BE2C (cell line): ENCODE data around the gene C11orf16.
A peak's percentile ranks its signal among the peaks of the same experiment; 100 is the strongest.

Experiments used
- DNase-seq: peaks from one replicate; pipeline ENCODE4 v3.0.0-alpha.2; 2020
- H3K27me3 ChIP-seq: fragments of 250-450 bp; sonication (Bioruptor Pico); 2 replicates; pipeline ENCODE4 v1.5.1; 2020; ENCODE audit warnings: mild to moderate bottlenecking
- H3K36me3 ChIP-seq: fragments of 250-450 bp; sonication (Bioruptor Pico); 2 replicates; pipeline ENCODE4 v1.5.1; 2020; ENCODE audit warnings: mild to moderate bottlenecking
- H3K4me1 ChIP-seq: fragments of 250-450 bp; sonication (Bioruptor Pico); 2 replicates; pipeline ENCODE4 v1.5.1; 2020
- H3K4me3 ChIP-seq: 2 replicates; pipeline ENCODE4 v1.5.1; 2011; ENCODE audit warnings: low read depth, low read length
- H3K9me3 ChIP-seq: fragments of 250-450 bp; sonication (Bioruptor Pico); 2 replicates; pipeline ENCODE4 v1.5.1; 2020
- TF ChIP-seq, protein P1 (sequence below): IDR thresholded peaks from 2 replicates; pipeline ENCODE4 v1.5.1; 2012; ENCODE audit warnings: mild to moderate bottlenecking, low read depth, low read length

Gene C11orf16

DNA sequence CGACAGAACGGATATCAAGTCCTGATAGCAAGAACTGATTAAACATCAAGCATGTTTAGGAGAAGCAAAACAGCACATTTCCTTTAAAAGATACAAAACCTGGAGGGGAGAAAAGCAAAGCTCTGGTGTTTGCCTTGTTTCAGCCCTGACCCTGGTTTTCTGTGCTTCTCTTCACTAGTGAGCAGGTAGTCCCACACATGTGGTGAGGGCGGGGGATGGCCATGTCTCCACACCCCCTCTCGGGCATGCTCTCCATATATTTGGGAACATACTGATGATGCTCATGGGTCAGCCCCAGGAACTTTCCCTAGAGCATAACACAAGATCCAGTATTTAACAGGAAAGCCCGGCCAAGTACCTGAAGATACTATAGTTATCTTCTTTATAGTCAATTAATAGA lies 10.1 kb downstream of the C11orf16 start:
- Histone ChIP-seq H3K4me1 (no peaks in the 10 kb centered on the region), H3K36me3 (no peaks in the 10 kb centered on the region; the same call in 1 of the 2 replicates), H3K27me3 (no peaks in the 10 kb centered on the region), H3K4me3 (no peak overlapping the region), H3K9me3 (no peaks in the 10 kb centered on the region)
- no peak for DNase-seq
- TF ChIP-seq, protein P1, sequence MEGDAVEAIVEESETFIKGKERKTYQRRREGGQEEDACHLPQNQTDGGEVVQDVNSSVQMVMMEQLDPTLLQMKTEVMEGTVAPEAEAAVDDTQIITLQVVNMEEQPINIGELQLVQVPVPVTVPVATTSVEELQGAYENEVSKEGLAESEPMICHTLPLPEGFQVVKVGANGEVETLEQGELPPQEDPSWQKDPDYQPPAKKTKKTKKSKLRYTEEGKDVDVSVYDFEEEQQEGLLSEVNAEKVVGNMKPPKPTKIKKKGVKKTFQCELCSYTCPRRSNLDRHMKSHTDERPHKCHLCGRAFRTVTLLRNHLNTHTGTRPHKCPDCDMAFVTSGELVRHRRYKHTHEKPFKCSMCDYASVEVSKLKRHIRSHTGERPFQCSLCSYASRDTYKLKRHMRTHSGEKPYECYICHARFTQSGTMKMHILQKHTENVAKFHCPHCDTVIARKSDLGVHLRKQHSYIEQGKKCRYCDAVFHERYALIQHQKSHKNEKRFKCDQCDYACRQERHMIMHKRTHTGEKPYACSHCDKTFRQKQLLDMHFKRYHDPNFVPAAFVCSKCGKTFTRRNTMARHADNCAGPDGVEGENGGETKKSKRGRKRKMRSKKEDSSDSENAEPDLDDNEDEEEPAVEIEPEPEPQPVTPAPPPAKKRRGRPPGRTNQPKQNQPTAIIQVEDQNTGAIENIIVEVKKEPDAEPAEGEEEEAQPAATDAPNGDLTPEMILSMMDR: no peak

DNA sequence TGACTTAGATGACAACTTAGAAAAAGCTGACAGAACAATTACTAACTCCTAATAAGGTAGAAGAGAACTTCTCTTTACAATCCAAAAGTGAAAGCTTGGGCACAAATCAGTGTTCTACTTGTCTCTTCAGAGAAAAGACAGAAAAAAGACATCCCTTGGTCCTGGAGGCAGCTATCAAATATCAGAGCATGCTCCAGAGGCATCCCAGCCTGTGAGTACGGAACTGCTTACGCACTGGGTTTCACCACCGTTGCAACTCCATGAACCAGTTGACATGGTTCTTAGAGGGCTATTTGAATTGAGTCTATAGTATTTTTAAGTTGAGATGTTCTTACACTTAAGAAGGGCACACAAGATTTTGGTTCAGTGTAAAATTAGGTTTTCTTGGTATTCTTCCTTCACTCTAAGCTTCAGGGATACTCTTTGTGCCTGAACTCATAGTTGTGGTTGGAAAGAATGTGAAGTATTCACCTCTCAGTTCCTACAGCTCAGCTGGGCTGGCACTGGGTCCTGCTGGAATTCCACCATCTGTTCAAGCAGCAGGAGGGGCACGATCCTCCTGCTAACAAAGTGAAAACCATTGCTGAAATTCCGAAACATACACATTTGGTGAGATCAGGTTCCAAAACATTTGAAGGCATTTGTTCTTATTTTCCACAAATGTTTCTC lies 15.5 kb downstream of the C11orf16 start:
- TF ChIP-seq, protein P1: no peak
- Histone ChIP-seq H3K9me3 (no peaks in the 10 kb centered on the region), H3K4me1 (no peaks in the 10 kb centered on the region; the same call in 1 of the 2 replicates), H3K36me3 (no peaks in the 10 kb centered on the region; the same call in 1 of the 2 replicates), H3K27me3 (no peaks in the 10 kb centered on the region), H3K4me3 (no peak overlapping the region)
- DNase-seq: no peak

DNA sequence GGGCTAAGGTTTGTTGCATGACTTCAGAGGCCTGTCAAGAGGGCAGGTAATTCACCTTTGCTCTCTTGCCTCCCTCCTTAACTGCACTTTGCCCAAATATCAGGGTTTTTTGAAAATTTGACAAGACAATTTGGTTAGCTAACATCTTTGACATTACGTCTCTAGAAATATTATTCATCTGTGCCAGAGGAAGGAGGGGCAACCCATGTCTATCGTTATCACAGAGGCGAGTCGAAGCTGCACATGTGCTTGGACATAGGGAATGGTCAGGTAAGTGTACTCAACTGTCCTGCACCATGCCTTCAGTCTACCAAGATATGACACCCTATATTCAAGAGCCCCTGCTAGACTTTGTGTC lies 18.1 kb downstream of the C11orf16 start:
- Histone ChIP-seq H3K4me3 (no peak overlapping the region), H3K4me1 (no peaks in the 10 kb centered on the region; the same call in 1 of the 2 replicates), H3K36me3 (no peaks in the 10 kb centered on the region; the same call in 1 of the 2 replicates), H3K27me3 (no peaks in the 10 kb centered on the region), H3K9me3 (no peaks in the 10 kb centered on the region)
- DNase-seq: no peak
- TF ChIP-seq, protein P1: no peak

DNA sequence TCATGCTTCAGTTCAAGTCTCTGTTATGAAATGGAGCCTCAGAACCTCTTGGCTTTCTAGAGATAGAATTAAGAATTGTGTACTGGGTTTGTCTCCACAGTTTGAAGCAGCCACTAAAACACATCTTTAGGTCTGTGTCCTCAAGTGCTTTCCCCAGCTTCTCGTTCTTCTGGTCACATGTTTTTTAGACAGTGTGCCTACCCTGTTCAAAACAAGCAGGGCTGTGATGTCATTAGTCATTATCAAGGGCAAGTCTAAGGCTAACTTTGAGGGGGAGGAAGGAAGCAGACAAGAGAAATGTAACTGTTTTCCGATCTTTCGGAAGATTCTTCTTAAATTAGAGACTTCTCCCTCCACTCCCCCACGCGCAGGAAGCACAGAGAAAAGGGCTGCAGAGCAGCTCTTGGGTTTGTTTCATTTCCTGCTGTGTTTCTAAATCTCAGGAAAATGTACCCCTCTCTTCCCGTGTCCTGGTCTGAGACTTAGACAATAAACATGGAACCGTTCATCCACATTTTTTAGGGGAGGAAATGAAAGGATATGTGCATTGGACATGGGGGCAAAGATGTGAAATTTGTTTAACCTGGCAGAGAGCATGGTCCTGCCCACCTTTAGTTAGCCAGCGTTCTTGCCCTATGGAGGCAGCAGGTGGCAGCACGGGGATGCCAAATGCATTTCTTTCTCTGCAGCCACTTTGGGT lies 18.6 kb downstream of the C11orf16 start:
- no peaks in the 10 kb centered on the region; the same call in 1 of the 2 replicates for H3K4me1 ChIP-seq
- TF ChIP-seq, protein P1: peak; percentile 72
- H3K4me3 ChIP-seq: no peak overlapping the region
- no peaks in the 10 kb centered on the region for H3K9me3 ChIP-seq
- DNase-seq: peak; percentile 46
- H3K36me3 ChIP-seq: no peaks in the 10 kb centered on the region; the same call in 1 of the 2 replicates
- H3K27me3 ChIP-seq: no peaks in the 10 kb centered on the region

DNA sequence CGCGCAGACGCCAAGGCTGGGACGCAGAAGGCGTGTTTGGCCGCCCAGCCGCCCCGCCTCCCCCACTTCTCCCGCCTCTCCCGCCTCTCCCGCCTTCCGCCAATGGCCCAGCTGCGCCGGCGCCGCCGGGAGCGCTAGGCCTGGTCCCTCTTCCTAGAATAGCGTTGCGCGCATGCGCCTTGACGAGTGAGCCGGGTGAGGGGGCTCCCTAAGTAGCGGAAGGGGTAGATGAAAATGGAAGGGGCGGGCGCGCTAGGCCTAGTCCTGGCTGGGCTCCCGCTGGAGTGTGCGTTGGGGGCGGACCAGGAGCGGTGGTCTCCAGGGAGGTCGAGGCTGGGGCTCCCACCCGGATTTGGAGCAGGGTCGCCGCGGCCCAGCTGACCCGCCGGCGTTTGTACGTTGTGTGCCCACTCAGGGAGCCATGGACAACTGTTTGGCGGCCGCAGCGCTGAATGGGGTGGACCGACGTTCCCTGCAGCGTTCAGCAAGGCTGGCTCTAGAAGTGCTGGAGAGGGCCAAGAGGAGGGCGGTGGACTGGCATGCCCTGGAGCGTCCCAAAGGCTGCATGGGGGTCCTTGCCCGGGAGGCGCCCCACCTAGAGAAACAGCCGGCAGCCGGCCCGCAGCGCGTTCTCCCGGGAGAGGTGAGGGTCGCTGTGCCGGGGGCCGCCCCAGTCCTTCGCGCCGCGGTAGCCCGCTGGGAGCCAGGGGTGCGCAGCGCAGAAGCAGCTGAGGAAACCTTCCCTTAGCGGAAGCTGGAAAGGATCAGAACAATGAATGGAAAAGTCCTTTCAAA lies 21.5 kb downstream of the C11orf16 start, which contains the start of gene AKIP1:
TSS of gene AKIP1 (plus strand) at position 161 of the 795 bp plus-strand sequence. CDS start at position 422, 261 bp downstream.
- H3K27me3 ChIP-seq: no peaks in the 10 kb centered on the region
- TF ChIP-seq, protein P1: no peak
- H3K4me3 ChIP-seq: peak within 1 kb of the TSS; percentile 71

More for the DNA sequence above, 21.5 kb downstream of the C11orf16 start, which contains the start of gene AKIP1:
- H3K4me1 ChIP-seq: no peaks in the 10 kb centered on the region; the same call in 1 of the 2 replicates
- H3K36me3 ChIP-seq: no peaks in the 10 kb centered on the region
- peak; percentile 96 for DNase-seq
- no peaks in the 10 kb centered on the region for H3K9me3 ChIP-seq
